HK-2 (cell line): Measurements from ENCODE around the gene AHDC1.
"Not testable (repeated sequence)": the region's sequence is repeated elsewhere in the genome, so short reads cannot be mapped to it uniquely, and the experiment has no call there.

Source experiments
- DNase-seq: peaks from one replicate; pipeline ENCODE4 v3.0.0-alpha.2; 2018; ENCODE audit not compliant: unreplicated experiment

Gene AHDC1

DNA sequence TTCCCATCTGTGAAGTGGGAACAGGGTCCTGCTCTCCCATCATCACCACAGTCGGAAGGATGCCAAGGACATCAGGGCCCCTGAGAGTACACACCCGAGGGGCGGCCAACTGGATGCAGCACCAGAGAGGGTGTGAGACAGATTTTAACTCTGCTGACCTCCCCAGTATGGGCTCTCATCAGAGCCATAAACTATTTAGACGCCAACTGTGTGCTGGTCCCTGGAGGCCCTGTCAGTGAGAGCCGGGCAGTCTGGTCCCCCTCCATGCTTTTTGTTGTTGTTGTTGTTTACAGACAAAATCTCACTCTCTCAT lies 29.3 kb upstream of the AHDC1 start:
- DNase-seq = no peak

DNA sequence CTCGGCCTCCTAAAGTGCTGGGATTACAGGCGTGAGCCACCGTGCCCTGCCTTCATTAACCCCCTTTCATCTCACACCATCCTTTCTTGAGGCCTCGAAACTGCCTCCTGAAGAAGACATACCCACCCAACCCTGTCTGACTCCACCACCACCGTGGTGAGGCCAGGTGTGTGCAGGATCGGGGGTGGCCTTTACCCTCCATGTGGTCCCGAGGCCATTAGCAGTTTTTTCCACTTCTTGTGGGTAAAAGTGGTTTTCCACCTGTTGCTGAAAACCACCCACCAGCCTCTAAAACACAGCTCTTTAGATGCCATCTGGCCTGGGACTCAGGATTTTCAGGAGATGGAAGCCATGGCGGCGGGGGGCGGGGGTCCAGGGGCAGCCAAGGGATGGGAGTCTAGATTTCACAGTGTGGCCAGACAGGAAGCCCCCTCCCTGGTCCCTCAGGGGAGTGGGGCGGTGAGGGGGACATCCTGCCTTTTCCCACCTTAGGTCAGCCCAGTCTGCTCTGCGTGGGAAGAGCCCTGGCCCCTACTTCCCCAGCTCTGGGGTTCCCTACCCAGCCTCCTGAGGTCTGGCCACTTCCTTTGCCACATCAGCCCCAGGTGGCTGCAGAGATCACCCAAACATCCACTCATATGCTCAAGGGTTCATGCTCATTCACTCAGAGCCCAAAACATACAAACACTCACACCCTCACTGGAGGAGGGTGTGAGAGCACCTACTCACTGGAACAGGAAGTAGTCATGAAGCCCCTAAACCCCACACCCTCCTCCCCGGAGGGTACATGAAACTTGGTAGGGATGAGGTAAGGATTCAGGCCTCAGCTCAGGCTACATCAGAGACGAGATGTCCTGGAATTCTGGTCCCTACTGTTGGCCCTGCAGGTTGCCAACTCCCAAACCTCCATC lies 28.7 kb upstream of the AHDC1 start:
- no peak for DNase-seq

DNA sequence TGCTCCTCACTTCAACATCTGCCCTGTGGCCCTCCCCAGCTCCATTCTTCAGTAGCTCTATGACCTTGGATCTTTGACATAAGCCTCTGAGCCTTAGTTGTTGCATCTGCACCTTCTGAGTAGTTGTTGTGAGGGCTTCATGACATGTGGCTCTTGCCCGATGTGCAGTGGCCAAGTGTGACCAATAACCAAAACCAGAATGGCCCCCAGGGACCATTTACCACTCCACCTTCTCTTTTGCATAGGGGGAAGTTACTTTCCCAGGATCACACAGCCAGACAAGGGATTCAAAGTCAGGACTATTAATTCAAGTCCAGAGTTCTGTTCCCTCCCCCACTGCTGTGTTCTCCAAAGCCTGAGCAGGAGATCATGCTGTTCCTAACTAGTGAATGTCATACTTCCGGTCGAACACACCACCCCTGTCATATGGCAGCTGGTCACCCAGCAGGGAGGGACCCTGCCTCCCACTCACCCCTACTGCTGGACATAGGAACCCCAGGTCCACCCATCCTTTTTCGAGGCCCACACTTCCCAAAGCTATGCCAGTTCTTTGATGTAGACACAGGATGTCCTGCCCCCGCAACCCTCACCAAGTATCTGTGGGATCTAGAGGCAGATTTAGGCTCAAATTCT lies 27.0 kb upstream of the AHDC1 start:
- no peak for DNase-seq

DNA sequence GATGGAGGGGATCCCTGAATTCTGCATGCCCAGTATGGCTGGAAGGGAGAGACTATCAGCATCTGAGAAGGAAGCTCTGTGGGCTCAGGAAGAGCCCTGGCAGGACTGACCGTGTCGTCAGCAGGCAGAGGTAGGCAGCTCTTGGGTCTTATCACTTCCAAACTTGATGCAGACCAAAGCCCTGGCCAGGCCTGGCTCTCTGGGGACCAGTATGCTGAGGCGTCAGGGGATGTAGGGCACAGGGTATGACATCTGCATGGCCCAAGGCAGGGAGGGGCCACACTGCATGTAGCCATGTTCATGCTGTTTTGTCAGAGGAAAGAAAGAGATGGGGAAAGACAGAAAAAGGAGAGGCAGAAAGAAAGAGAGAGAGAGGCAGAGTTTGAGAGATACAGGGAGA lies 24.8 kb upstream of the AHDC1 start:
- no peak for DNase-seq

DNA sequence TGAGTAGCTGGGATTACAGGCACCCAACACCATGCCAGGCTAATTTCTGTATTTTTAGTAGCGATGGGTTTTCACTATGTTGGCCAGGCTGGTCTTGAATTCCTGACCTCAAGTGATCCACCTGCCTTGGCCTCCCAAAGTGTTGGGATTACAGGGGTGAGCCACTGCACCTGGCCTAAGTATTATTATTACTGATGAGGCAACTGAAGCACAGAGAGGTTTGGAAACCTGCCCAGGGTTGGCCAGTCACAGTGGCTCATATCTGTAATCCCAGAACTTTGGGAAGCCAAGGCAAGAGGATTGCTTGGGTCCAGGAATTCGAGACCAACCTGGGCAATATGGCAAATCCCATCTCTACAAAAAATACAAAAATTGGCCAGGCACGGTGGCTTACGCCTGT lies 23.8 kb upstream of the AHDC1 start:
- DNase-seq = not testable (repeated sequence)

DNA sequence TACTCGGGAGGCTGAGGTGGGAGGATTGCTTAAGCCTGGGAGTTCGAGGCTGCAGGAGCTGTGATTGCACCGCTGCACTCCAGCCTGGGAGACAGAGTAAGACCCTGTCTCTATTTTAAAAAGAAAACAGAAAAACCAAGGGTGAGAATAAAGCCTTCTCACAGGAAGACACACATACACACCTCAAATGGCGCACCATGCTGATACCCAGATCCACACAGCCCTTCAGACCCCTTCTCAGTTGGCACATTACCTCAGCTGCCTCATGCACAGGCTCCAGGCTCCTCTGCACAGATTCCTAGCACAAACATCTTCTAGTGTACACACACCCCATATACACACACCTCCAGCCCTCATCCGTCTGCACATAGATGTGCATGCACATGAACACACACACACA lies 23.1 kb upstream of the AHDC1 start:
- no peak for DNase-seq

DNA sequence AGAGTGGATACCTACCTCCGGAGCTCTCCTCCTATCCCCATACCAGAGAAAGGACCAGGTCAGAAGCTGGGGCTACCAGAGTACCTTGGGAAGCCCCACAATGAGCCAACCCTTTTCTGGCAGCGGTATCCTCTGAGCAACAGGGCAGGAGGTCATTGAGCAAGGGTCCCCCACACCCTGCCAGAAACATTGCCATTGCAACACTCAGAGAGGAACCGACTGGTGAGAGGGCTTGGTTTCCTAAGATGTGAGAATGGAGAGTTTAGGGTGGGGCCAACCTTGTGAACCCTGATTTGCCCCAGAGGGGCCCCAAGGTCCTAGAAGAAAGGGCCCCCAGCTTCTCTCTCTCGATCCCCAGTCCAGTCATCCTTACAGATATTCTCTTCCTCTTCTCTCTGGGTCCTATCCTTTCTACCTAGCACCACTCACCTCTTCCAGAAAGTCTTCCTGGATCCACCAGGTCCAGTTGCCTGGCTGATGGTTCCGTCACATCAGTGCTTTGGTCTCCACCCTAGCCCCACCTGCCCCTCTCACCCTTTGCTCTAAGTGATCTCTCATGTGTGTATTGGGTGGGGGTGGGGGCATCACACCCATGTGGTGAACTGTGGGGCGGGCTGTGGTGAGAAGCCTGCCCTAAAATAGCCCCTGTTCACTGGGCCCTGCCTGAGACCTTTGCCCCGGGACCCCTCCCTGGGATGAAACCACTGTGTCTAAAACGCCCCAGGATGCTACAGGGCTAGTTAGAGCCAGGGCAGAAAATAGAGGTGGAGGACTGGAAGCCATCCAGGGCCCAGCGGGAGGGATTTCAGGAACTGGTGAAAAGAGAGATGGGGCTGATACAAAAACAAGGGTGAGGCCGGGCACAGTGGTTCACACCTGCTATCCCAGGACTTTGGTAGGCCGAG lies 22.3 kb upstream of the AHDC1 start:
- DNase-seq = no peak

DNA sequence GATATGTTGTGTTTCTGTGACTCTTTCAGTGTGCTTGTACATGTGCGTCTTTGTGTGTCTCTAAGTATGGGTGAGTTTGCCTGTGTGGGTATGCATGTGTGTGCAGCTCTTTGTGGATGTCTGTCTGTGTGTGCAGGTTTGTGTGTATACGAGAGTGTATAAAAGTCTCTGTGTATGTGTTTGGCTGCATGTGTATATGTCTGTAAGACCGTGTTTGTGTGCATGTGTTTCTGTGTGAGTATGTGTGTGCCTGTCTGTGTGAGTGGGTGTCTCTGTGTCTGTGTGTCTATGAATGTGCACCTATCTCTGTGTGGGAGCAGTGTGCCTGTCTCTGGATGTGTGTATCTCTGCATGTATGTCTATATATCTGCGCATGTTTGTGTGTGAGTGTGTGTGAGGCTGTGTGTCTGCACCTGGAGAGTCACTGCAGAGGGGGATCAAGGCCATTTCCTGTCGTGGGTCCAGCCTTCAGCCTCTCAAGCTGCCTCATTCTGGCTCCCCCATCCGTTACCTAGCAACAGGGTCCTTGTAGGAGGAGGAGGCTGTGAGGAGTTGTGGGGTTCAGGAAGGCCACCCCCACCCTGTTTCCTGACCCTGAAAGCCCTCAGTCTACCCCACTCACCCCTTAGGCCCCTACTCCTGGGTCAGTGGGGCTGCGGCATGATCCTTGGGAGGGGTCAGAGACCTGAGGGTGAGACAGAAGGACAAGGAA lies 20.7 kb upstream of the AHDC1 start:
- DNase-seq = no peak

DNA sequence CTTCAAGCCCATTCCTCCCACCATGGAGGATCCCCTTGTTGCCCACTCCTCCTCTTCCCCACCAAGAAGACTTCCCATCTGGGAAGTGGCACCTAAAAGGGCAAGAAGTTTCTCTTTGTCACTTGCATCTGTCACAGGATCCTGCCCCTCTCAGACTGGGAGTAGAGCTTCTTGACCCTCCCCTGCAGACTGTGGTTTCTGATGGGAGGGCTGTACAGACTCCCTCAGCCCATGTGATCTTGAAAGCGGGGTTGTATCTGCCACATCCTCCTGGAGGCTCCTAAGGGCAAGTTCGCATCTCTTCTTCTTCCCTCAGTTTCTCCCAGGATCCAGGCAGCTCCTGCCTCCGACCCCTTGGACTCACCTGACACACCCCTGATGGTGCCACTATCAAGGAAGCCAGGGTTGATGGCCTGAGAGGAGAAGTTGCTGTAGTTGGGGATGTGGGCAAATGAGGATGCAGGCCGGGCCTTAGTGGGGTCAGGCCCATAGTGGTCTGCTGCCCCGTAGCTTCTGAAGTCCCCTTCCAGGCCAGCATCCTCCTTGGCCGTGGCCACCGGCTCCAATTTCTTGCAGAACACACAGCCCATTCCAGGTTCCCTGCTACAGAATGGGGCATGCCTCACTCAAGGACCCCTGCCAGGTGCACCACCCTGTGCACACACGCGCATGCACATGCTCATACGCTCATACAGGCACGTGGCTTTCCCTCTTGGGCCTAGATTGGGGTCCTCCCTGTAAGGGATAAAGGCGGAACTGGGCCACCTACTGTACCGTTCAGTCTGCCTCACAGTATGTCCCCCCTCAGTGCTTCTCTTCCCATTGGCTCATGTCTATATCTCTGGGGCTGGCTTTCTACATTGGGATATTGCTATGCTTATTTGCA lies 19.6 kb upstream of the AHDC1 start:
- no peak for DNase-seq

DNA sequence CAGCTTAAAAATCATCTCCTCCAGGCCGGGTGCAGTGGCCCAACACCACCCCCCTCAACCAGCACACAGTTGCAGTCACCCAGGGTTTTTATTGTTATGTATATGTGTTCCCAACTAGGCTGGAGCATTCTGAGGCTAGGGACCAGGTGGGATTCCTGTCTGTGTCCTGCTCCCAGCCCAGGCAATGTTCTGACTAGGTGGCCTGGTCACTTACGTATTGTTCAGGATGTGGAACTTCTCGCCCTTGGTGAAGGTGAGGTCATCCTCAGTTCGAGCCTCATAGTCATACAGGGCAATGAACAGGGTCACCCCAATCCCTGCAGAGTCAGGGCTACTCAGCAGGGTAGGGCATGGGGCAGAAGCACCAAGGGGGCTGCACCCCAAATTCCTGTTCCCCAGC lies 18.9 kb upstream of the AHDC1 start:
- DNase-seq = no peak

DNA sequence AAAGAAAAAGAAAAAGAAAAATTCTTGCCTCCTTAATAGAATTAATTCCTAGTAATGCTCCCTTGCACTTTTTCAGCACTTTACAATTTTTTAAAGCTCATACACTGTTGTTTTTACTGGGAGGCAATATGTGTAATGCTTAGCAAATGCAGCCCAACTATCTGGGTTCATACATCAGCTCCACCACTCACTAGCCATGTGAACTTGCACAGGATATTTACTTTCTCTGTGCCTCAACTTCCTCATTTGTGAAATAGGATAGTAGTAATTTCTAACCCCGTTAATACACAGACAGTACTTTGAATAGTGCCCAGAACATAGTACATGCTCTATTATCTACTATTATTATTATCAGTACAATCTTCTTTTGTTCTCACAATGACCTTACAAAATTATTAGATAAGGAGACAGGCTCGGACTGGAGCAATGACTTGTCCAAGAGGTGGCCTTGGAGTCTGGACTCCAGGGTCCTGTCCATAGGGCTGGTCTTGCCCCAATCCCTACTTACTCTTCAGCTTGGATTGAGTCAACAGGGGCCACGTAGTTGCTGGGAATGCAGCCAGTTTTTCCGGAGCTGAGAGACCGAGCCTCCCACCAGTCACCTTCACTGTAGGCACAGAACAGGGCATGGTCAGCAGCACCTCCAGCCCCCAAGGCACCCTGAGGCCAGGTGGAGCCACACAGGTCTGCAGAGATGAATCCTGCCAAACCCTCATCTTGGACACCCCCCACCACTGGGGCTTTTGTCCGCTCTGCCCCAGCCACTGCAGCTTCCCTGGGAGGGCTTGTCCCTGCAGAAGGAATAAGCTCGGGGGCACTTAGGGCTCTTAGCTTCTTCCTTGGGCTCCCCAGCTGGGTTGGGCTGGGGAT lies 17.3 kb upstream of the AHDC1 start:
- no peak for DNase-seq

DNA sequence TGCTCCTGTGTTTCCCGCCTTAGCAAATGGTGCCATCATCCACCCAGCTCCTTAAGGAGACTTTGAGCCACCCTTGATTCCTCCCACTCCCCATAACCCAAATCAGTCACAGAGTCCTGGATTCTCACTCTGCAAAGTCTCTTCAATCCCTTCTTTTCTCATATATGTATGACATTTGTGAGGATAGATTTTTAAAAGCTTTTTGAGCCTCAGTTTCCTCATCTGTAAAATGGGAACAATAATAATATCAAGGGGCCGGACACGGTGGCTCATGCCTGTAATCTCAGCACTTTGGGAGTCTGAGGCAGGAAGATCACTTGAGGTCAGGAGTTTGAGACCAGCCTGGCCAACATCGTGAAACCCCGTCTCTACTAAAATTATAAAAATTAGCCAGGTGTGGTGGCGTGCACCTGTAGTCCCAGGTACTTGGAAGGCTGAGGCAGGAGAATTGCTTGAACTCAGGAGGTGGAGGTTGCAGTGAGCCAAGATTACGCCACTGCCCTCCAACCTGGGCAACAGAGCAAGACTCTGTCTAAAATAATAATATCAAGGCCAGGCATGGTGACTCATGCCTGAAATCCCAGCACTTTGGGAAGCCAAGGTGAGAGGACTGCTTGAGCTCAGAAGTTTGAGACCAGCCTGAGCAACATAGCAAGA lies 16.0 kb upstream of the AHDC1 start:
- not testable (repeated sequence) for DNase-seq

DNA sequence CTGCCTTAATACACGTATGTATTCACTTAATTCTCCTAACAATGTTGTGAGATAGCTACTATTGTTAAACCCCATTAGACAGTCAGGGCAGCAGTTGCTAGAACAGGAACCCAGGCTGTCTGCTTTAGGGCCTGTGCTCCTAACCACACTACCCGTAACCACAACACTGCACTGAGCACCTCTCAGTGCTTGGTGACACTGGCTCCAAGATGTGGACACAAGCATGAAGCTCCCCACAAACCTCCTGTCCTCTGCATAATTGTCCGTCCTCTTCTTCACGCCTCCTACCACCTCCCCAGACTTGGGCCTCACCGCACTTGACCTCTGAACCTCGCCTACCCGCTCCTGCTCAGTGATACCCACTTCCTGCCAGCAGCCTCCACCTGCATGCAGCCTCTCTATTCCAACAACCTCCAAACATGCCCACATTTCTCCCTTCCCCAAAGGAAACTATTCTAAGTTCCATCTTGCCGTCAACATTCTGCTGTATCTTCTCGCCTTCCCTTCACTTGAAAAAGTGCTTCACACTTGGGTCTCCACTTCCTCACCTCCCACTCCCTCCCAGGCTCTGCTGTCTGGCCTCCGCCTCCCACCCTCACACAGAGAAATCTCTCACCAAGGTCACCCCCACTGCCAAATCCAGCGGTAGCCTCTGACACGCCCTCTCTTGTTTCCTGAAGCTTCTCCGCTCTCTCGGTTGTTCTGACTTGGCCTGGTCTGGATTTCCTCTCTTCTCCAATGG lies 14.6 kb upstream of the AHDC1 start:
- no peak for DNase-seq

DNA sequence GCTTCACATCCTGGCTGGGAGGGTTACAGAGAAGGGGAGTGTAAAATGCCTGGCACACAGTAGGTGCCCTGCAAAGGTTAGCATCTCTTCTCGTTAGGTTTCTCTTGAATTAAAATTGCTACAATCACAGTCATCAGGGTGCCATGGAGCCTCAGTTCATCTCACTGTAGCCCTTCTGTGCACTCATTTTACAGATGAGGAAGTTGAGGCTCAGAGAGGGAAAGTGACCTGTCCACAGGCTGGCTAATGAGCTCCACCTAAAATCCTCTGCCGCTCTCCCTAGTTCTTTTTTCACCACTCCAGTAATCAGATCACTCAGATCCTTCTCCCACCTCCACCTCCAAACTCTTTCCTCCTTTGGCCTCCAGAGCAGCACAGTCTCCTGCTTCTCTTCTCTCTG lies 13.5 kb upstream of the AHDC1 start:
- DNase-seq = no peak

DNA sequence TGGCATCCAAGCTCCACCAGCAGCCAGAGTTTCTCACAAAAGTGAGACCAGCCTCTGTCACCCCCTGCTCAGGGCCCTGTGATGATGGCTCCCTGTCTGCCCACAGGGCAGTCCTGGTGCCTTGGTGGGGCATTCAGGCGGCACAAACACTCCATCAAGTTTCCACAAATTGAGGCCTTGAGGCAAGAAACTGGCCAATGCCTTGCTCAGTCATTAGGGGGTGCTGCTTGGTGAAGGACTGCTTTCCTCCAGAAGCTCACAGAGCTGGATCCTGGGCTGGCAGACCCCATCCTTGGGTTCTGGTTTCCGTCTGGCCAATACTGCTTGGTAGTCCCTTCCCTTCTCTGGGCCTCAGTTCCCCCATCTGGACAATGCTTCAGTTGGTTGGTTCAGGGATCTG lies 12.5 kb upstream of the AHDC1 start:
- DNase-seq = no peak

DNA sequence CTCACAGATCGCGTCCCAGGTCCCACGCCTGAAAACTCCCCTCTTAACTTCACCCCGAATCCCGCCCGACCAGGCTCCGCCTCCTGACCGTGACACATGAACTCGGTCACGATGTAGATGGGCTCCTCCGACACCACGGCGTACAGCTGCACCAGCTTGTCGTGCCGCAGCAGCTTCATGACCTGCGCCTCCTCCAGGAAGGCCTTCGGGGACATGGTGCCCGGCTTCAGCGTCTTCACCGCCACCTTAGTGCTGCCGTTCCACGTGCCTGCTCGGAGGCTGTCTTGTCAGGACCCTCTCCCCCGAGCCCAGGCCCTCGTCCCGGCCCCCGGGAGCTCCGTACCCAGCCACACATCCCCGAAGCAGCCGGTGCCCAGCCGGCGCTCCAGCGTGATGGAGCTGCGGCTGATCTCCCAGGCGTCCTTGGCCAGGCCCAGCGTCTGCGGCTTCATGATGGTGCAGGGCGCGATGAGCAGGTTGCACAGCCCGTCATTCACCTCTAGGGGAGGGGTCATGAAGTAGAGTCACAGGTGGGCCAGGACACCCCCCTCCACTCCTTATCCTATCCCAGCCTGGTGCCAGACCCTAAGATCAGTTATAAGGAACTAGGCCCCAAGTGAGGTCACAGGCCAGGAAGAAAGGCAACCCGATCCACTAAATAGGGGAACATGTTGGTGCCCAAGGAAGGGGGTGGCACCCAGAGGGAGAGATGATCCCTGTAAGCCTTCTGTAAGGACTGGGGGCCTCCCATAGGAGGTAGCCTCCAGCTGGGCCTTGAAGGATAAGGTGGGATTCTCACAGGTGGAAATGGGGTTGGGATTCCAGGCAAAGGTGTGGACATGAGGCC lies 11.6 kb upstream of the AHDC1 start:
- no peak for DNase-seq

DNA sequence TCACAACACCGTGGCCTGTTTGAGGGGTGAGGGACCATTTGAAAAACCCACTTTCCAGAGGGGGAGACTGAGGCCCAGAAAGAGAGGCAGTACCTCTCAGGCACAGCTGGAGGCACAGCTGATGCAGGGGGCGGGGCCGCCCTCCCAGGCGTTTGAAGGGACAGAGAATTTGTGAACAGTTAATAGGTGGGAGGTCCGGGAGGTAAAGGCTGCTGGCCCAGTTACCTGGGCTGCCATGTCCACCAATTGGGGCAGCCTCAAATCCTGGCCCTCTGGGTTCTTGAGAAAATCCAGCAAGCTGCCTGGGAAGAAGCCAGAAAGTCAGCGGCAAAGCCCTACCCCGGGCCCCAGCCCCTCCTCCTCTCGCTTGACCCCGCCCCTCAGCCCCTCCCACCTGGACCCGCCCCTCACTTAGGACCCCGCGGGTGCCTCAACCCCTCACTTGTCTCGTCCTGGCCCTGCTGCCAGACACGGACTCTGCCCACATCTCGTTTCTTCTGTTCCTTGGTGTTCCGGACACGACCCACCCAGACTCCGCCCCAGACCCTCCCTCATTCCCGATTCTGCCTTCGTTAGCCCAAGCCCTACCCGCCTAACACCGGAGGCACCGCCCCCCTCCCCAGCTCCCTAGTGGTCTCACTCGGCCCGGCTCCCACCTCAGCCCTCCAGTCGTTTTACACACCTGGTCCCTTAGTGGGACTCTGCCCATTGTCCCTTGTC lies 10.8 kb upstream of the AHDC1 start:
- no peak for DNase-seq
